Measurements from ENCODE around the gene IRGQ. TPM values are rescaled to one million over a fixed set of nuclear protein-coding genes. Genes with fewer than 3 reads are reported as not detected.

Gene IRGQ
- total RNA-seq, 1 experiment from 2014 or later = 37.7 TPM

GRCh38 chr19:43616954-43617353 is 21.0 kb upstream of the IRGQ start:
- H3K27me3 ChIP-seq (replicated peaks; ENCODE audit: insufficient read depth, low read depth, low read length, poor library complexity) = no peaks in the 10 kb centered on the region
- no peak overlapping the region for H3K27ac ChIP-seq (ENCODE audit: low read depth, low read length, poor library complexity, severe bottlenecking)
- H3K4me3 ChIP-seq (ENCODE audit: low read depth, low read length, poor library complexity, severe bottlenecking) = no peak overlapping the region
- intact Hi-C loops (cut with micrococcal nuclease; ENCODE audit: unreplicated experiment) = no loop called here
- peaks cover 9% of the 10 kb centered on the region for H3K4me1 ChIP-seq (ENCODE audit: insufficient read depth, low read length, poor library complexity, severe bottlenecking)
- POLR2A ChIA-PET (ENCODE audit: low non-redundant PET) = no interaction called here
- TF ChIP-seq CTCF (conservative IDR thresholded peaks at IDR 0.05; ENCODE audit: low read depth, low read length) (no peak), EZH2 (IDR thresholded peaks at IDR 0.05; ENCODE audit: borderline replicate concordance, low read depth, low read length, poor library complexity, severe bottlenecking) (no peak)
- CTCF ChIA-PET = interaction anchor here (0.7 kb wide), 1 partner anchor 16 kb away, joined by 3 read pairs; no protein-coding TSS in a partner anchor
- no peaks in the 10 kb centered on the region for H3K9me3 ChIP-seq (ENCODE audit: low read depth, low read length, poor library complexity, severe bottlenecking)
- BruUV-seq (replicated peaks) = no TSS peak
- peaks cover 14% of the 10 kb centered on the region for H3K36me3 ChIP-seq (ENCODE audit: insufficient read depth, low read length, poor library complexity, severe bottlenecking)
- no peak for DNase-seq (ENCODE audit: low spot score)

- TF ChIP-seq EZH2 (IDR thresholded peaks at IDR 0.05; ENCODE audit: borderline replicate concordance, low read depth, low read length, poor library complexity, severe bottlenecking) (no peak), CTCF (conservative IDR thresholded peaks at IDR 0.05; ENCODE audit: low read depth, low read length) (no peak)
- no TSS peak for BruUV-seq (replicated peaks)
- Histone ChIP-seq H3K4me1 (ENCODE audit: insufficient read depth, low read length, poor library complexity, severe bottlenecking) (peaks cover 13% of the 10 kb centered on the region), H3K9me3 (ENCODE audit: low read depth, low read length, poor library complexity, severe bottlenecking) (no peaks in the 10 kb centered on the region), H3K36me3 (ENCODE audit: insufficient read depth, low read length, poor library complexity, severe bottlenecking) (peaks cover 19% of the 10 kb centered on the region), H3K27me3 (replicated peaks; ENCODE audit: insufficient read depth, low read depth, low read length, poor library complexity) (no peaks in the 10 kb centered on the region), H3K4me3 (ENCODE audit: low read depth, low read length, poor library complexity, severe bottlenecking) (no peak overlapping the region), H3K27ac (ENCODE audit: low read depth, low read length, poor library complexity, severe bottlenecking) (no peak overlapping the region)
- no peak for DNase-seq (ENCODE audit: low spot score)
- ChIA-PET POLR2A (ENCODE audit: low non-redundant PET) (no interaction called here), CTCF (no interaction called here)
- intact Hi-C loops (cut with micrococcal nuclease; ENCODE audit: unreplicated experiment) = no loop called here
Observed at GRCh38 chr19:43616306-43616705, 20.4 kb upstream of the IRGQ start.

DNA sequence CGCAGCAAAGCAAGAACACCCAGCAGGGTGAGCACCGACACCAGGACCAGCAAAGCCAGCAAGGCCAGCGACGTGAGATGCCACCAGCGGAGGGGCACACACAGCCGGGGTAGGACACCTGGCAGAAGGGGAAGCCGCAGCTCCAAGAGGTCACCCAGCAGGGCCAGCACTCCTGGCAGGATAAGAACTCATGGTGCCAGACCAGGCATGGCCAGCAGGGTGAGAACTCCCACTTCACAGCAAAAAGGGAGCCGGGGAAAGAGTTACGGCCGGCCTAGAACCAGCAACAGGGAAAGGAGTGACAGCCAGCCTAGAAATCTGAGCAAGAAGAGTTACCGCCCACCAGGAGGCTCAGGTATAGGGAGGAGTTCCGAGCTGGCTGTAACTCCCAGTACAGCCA is 16.4 kb upstream of the IRGQ start:
- BruUV-seq (replicated peaks) = no TSS peak
- CTCF ChIA-PET = no interaction called here

More for the DNA sequence above, 16.4 kb upstream of the IRGQ start:
- H3K4me1 ChIP-seq (ENCODE audit: insufficient read depth, low read length, poor library complexity, severe bottlenecking) = peaks cover 22% of the 10 kb centered on the region
- H3K36me3 ChIP-seq (ENCODE audit: insufficient read depth, low read length, poor library complexity, severe bottlenecking) = peaks cover 22% of the 10 kb centered on the region
- H3K27me3 ChIP-seq (replicated peaks; ENCODE audit: insufficient read depth, low read depth, low read length, poor library complexity) = no peaks in the 10 kb centered on the region
- no peak for DNase-seq (ENCODE audit: low spot score)
- no peaks in the 10 kb centered on the region for H3K9me3 ChIP-seq (ENCODE audit: low read depth, low read length, poor library complexity, severe bottlenecking)
- H3K4me3 ChIP-seq (ENCODE audit: low read depth, low read length, poor library complexity, severe bottlenecking) = no peak overlapping the region
- intact Hi-C loops (cut with micrococcal nuclease; ENCODE audit: unreplicated experiment) = no loop called here
- H3K27ac ChIP-seq (ENCODE audit: low read depth, low read length, poor library complexity, severe bottlenecking) = no peak overlapping the region
- POLR2A ChIA-PET (ENCODE audit: low non-redundant PET) = no interaction called here
- no peak for TF ChIP-seq CTCF (conservative IDR thresholded peaks at IDR 0.05; ENCODE audit: low read depth, low read length)
- TF ChIP-seq EZH2 (IDR thresholded peaks at IDR 0.05; ENCODE audit: borderline replicate concordance, low read depth, low read length, poor library complexity, severe bottlenecking) = no peak
